OCI-LY1 (cell line): ENCODE results near the gene CAPN15.

Source experiments
- EZH2 ChIP-seq: fragments of 200-600 bp; sonication (generic), shearing (Covaris generic); IDR thresholded peaks from 2 replicates; pipeline ENCODE4 v1.8.0; 2017; ENCODE audit warnings: borderline replicate concordance, mixed run types, mild to moderate bottlenecking, antibody characterized with exemption, low read length, moderate library complexity, mixed read lengths
- TF ChIP-seq, protein P1 (sequence below): fragments of 200-600 bp; sonication (generic), shearing (Covaris generic); IDR thresholded peaks from 2 replicates; pipeline ENCODE4 v1.5.1; 2017; ENCODE audit warnings: mild to moderate bottlenecking, antibody characterized with exemption, low read length, moderate library complexity, mixed read lengths

DNA sequence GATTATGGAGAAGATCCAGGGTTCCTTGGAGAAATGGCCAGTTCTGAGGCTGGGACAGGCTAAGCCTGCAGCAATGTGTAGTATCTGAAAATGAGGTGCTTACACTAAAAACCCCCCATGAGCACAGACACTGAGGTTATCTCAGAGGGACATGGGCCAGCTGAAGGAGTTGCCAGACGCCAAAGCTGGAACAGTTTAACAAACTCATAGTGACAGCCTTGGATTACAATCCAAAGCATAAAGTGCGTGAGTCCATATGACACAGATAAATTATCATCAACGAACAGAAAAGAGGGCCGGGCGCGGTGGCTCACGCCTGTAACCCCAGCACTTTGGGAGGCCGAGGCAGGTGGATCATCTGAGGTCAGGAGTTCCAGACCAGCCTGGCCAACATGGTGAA is 11.2 kb upstream of the CAPN15 start:
- TF ChIP-seq, protein P1, sequence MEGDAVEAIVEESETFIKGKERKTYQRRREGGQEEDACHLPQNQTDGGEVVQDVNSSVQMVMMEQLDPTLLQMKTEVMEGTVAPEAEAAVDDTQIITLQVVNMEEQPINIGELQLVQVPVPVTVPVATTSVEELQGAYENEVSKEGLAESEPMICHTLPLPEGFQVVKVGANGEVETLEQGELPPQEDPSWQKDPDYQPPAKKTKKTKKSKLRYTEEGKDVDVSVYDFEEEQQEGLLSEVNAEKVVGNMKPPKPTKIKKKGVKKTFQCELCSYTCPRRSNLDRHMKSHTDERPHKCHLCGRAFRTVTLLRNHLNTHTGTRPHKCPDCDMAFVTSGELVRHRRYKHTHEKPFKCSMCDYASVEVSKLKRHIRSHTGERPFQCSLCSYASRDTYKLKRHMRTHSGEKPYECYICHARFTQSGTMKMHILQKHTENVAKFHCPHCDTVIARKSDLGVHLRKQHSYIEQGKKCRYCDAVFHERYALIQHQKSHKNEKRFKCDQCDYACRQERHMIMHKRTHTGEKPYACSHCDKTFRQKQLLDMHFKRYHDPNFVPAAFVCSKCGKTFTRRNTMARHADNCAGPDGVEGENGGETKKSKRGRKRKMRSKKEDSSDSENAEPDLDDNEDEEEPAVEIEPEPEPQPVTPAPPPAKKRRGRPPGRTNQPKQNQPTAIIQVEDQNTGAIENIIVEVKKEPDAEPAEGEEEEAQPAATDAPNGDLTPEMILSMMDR: no peak
- TF ChIP-seq EZH2: no peak
